Measurements from ENCODE around the gene SLC27A4.

- TF ChIP-seq CTCF (IDR thresholded peaks at IDR 0.05; ENCODE audit: insufficient read depth, low read length) (no peak), POLR2AphosphoS5 (IDR thresholded peaks at IDR 0.05; ENCODE audit: low read depth) (no peak)
Observed at GRCh38 chr9:128406848-128407391, 66.6 kb downstream of the SLC27A4 start.

Data from HL-60 (cell line).